Naive B cell (primary cell): ENCODE data around the gene NSD1. TPM values are rescaled to one million over a fixed set of nuclear protein-coding genes. Genes with fewer than 3 reads are reported as not detected.
A peak's percentile ranks its signal among the peaks of the same experiment; 100 is the strongest.
"Not testable (repeated sequence)": the region's sequence is repeated elsewhere in the genome, so short reads cannot be mapped to it uniquely, and the experiment has no call there.

Source experiments
- ATAC-seq, 2 donors: fragments of 150-1000 bp; cut with Tn5 transposase; 2 replicates each; pipeline ENCODE4 v1.10.0; 2021; ENCODE audit warnings: low read depth in 2 of 2, mild to moderate bottlenecking in 2 of 2, moderate library complexity in 2 of 2
- DNase-seq: peaks from one replicate; pipeline ENCODE4 v3.0.0; 2022
- H3K27ac Mint-ChIP-seq, 6 donors: one replicate each; pipeline ENCODE4 v1.8.0; 2020 to 2022; ENCODE audit warnings: mild to moderate bottlenecking in 6 of 6, mixed read lengths in 6 of 6, moderate library complexity in 5 of 6, inconsistent platforms in 2 of 6
- H3K27me3 Mint-ChIP-seq, 3 donors: one replicate each; pipeline ENCODE4 v1.8.0; 2021 to 2022; ENCODE audit warnings: mixed read lengths in 3 of 3, mild to moderate bottlenecking in 1 of 3
- H3K36me3 Mint-ChIP-seq, 2 donors: one replicate each; pipeline ENCODE4 v1.8.0; 2020 to 2022; ENCODE audit warnings: mixed read lengths in 2 of 2, inconsistent platforms in 1 of 2, mild to moderate bottlenecking in 1 of 2
- H3K4me1 Mint-ChIP-seq, 3 donors: one replicate each; pipeline ENCODE4 v1.8.0; 2020 to 2022; ENCODE audit warnings: mixed read lengths in 3 of 3, inconsistent platforms in 1 of 3, mild to moderate bottlenecking in 1 of 3, moderate library complexity in 1 of 3
- H3K4me3 Mint-ChIP-seq, 8 donors: one replicate each; pipeline ENCODE4 v1.8.0; 2020 to 2022; ENCODE audit warnings: mild to moderate bottlenecking in 8 of 8, mixed read lengths in 8 of 8, moderate library complexity in 8 of 8, inconsistent platforms in 2 of 8
- H3K9me3 Mint-ChIP-seq, 7 donors: one replicate each; pipeline ENCODE4 v1.8.0; 2020 to 2022; ENCODE audit warnings: mixed read lengths in 7 of 7, mild to moderate bottlenecking in 5 of 7, inconsistent platforms in 2 of 7, moderate library complexity in 1 of 7
- polyA plus RNA-seq, 6 donors: library from polyadenylated mRNA; unstranded; fragments of 300-500 nt; fragmentation: Illumina TruSeq; gene quantifications; one replicate each; pipeline ENCODE4 v1.2.3, GENCODE V29; 2021; ENCODE audit warnings: low read depth in 6 of 6

The NSD1 gene
- polyA plus RNA-seq, 6 donors from 2014 or later: 32.4 to 87.7 (median 46.1) TPM

DNA sequence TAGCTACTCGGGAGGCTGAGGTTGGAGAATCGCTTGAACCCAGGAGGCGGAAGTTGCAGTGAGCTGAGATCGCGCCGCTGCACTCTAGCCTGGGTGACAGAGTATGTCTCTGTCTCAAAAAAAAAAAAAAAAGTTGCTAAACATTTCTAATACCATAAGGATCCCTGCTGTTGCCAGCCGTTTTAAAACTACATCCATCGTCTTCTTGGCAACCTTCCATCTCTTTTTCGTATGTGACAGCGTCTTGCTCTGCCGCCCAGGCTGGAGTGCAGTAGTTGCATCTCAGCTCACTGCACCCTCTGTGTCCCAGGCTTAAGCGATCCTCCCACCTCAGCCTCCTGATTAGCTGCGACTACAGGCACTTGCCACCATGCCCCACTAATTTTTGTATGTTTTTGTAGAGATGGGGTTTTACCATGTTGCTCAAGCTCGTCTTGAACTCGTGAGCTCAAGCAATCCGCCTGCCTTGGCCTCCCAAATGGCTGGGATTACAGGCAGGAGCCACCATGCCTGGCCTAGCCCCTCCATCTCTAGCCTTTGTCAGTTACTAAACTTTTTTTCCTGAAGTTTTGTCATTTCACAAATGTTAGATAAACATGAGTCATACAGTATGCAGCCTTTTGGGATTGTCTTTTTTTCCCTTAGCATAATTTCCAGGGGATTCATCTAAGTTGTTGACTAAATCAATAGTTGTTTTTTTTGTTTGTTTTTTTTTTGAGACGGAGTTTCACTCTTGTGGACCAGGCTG lies 13.5 kb downstream of the NSD1 start:
- no peak for DNase-seq
- Mint-ChIP-seq H3K27me3 (no peaks in the 10 kb centered on the region), H3K4me3 (no peak overlapping the region), H3K4me1 (peaks cover 13 to 23% (median 16%) of the 10 kb centered on the region in 3 donors), H3K36me3 (peaks cover 0 to 5% of the 10 kb centered on the region in 2 donors), H3K27ac (peak overlapping the region in 1 of 6 donors; percentile 59), H3K9me3 (no peaks in the 10 kb centered on the region)
- ATAC-seq: no peak

GRCh38 chr5:177150061-177150460 lies 16.5 kb downstream of the NSD1 start:
- DNase-seq, H3K36me3 Mint-ChIP-seq, H3K4me3 Mint-ChIP-seq, H3K27me3 Mint-ChIP-seq, H3K9me3 Mint-ChIP-seq, ATAC-seq, H3K4me1 Mint-ChIP-seq: not testable (repeated sequence)
- H3K27ac Mint-ChIP-seq: peak overlapping the region in 3 of 6 donors; percentile 10 to 82 (median 21)

GRCh38 chr5:177154003-177154643 lies 20.6 kb downstream of the NSD1 start:
- Mint-ChIP-seq H3K4me3 (no peak overlapping the region), H3K27me3 (no peaks in the 10 kb centered on the region), H3K9me3 (no peaks in the 10 kb centered on the region), H3K27ac (peak overlapping the region in 1 of 6 donors; percentile 54), H3K36me3 (no peaks in the 10 kb centered on the region), H3K4me1 (peaks cover 13 to 22% (median 14%) of the 10 kb centered on the region in 3 donors)
- ATAC-seq: no peak
- DNase-seq: no peak

- H3K27ac Mint-ChIP-seq: no peak overlapping the region
- no peak overlapping the region for H3K4me3 Mint-ChIP-seq
- H3K36me3 Mint-ChIP-seq: peaks cover 0 to 5% of the 10 kb centered on the region in 2 donors
- DNase-seq (no peak), ATAC-seq (no peak)
- no peaks in the 10 kb centered on the region for H3K9me3 Mint-ChIP-seq
- H3K27me3 Mint-ChIP-seq: no peaks in the 10 kb centered on the region
- H3K4me1 Mint-ChIP-seq: peaks cover 10 to 38% (median 37%) of the 10 kb centered on the region in 3 donors
These were observed 28.8 kb downstream of the NSD1 start for GRCh38 chr5:177162379-177162778.

DNA sequence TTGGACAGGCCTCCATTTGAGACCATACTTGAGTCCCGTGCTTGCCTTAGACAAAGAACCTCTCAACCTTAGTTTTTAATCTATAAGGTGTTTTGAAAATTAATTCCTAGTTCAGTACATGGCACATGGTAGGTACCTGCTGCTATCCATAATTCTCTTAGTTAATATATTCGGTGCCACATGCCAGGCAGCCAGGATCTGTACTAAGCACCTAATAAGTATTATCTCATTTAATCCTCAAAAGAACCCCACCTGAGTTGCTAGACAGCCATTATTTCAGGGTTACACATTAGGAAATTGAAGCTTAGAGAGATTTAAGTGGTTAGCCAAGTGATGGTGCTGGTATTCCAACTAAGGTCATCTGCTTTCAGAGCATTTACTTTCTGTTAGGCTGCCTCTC lies 29.9 kb downstream of the NSD1 start:
- DNase-seq: no peak
- Mint-ChIP-seq H3K36me3 (peaks cover 0 to 5% of the 10 kb centered on the region in 2 donors), H3K4me1 (peaks cover 0 to 29% (median 26%) of the 10 kb centered on the region in 3 donors), H3K27ac (no peak overlapping the region), H3K9me3 (no peaks in the 10 kb centered on the region), H3K27me3 (no peaks in the 10 kb centered on the region), H3K4me3 (no peak overlapping the region)
- ATAC-seq: no peak

GRCh38 chr5:177169271-177169670 lies 35.7 kb downstream of the NSD1 start:
- Mint-ChIP-seq H3K27me3 (no peaks in the 10 kb centered on the region), H3K27ac (no peak overlapping the region), H3K9me3 (no peaks in the 10 kb centered on the region), H3K36me3 (peaks cover 4 to 12% of the 10 kb centered on the region in 2 donors), H3K4me3 (no peak overlapping the region), H3K4me1 (peaks cover 8 to 32% (median 26%) of the 10 kb centered on the region in 3 donors)
- DNase-seq (no peak), ATAC-seq (no peak)

DNA sequence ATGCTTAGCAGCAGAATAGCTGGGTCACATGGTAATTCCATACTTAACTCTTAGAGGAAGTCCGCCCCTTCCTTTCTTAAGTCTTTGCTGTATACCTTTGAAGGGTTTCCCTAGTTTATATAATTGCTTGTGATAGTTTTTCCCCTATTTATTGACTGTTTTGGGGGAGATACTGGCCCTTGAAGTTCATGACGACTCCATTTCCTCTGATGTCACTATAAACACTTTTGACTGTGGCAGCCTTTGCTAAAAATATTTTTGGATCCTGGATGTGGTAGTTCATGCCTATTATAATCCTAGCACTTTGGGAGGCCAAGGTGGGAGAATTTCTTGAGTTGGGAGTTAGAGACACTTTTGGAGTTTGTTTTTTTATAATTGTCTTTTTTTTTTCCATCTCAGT lies 38.4 kb downstream of the NSD1 start:
- ATAC-seq (no peak), DNase-seq (no peak)
- H3K27ac Mint-ChIP-seq: peak overlapping the region in 3 of 6 donors; percentile 15 to 86 (median 70)
- H3K4me1 Mint-ChIP-seq: peaks cover 20 to 53% (median 32%) of the 10 kb centered on the region in 3 donors
- no peaks in the 10 kb centered on the region for H3K27me3 Mint-ChIP-seq
- H3K9me3 Mint-ChIP-seq: no peaks in the 10 kb centered on the region
- H3K36me3 Mint-ChIP-seq: peaks cover 4 to 7% of the 10 kb centered on the region in 2 donors
- peak overlapping the region in 1 of 8 donors; percentile 24 for H3K4me3 Mint-ChIP-seq

- H3K4me1 Mint-ChIP-seq: peaks cover 32 to 72% (median 49%) of the 10 kb centered on the region in 3 donors
- no peak for ATAC-seq
- H3K27ac Mint-ChIP-seq: peak overlapping the region in 2 of 6 donors; percentile 22 to 72
- peaks cover 0 to 4% of the 10 kb centered on the region in 2 donors for H3K36me3 Mint-ChIP-seq
- H3K27me3 Mint-ChIP-seq: no peaks in the 10 kb centered on the region
- H3K4me3 Mint-ChIP-seq: no peak overlapping the region
- DNase-seq: no peak
- H3K9me3 Mint-ChIP-seq: no peaks in the 10 kb centered on the region
These were observed 41.8 kb downstream of the NSD1 start for GRCh38 chr5:177175336-177175735.

- no peaks in the 10 kb centered on the region for H3K9me3 Mint-ChIP-seq
- H3K36me3 Mint-ChIP-seq: peaks cover 0 to 3% of the 10 kb centered on the region in 2 donors
- H3K4me3 Mint-ChIP-seq: peak overlapping the region in 3 of 8 donors; percentile 35 to 64 (median 45)
- DNase-seq (no peak), ATAC-seq (no peak)
- no peaks in the 10 kb centered on the region for H3K27me3 Mint-ChIP-seq
- H3K4me1 Mint-ChIP-seq: peaks cover 34 to 72% (median 49%) of the 10 kb centered on the region in 3 donors
- H3K27ac Mint-ChIP-seq: peak overlapping the region in 5 of 6 donors; percentile 47 to 80 (median 74)
These were observed 42.7 kb downstream of the NSD1 start for GRCh38 chr5:177176175-177176711.

GRCh38 chr5:177177847-177178437 lies 44.4 kb downstream of the NSD1 start:
- not testable (repeated sequence) for H3K4me3 Mint-ChIP-seq, H3K27ac Mint-ChIP-seq, ATAC-seq, DNase-seq, H3K36me3 Mint-ChIP-seq, H3K9me3 Mint-ChIP-seq, H3K27me3 Mint-ChIP-seq
- H3K4me1 Mint-ChIP-seq: peaks cover 29 to 61% (median 36%) of the 10 kb centered on the region in 3 donors

DNA sequence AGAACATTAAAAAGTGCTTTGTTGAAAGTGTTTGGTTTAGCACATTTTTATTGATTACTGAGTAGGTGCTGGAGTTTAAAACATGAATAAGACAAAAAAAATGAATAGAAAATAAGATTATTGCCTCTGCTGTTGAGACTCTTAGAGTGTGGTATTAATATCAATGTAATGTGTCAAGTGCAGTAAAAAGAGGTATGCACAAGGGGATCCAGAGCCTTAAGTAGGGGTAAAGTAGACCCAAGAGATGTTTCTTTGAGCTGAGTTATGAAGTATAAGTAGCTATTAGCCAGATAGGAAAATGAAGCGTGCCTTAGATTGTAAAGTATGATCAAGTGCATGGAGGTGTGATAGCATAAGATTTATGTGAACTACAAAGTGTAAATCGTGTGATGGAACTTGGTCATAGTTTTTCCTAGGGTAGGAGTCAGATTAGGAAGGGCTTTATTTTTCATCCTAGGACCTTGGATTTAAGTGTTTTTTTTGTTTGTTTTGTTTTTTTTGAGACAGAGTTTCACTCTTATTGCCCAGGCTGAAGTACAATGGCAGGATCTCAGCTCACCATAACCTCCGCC lies 45.2 kb downstream of the NSD1 start:
- H3K4me1 Mint-ChIP-seq: peaks cover 30 to 57% (median 34%) of the 10 kb centered on the region in 3 donors
- H3K36me3 Mint-ChIP-seq: no peaks in the 10 kb centered on the region
- no peak for ATAC-seq

GRCh38 chr5:177179431-177179830 lies 45.9 kb downstream of the NSD1 start:
- DNase-seq: no peak
- H3K9me3 Mint-ChIP-seq: no peaks in the 10 kb centered on the region
- peak overlapping the region in 2 of 6 donors; percentile 29 to 36 for H3K27ac Mint-ChIP-seq
- no peak overlapping the region for H3K4me3 Mint-ChIP-seq
- H3K27me3 Mint-ChIP-seq: no peaks in the 10 kb centered on the region
- H3K36me3 Mint-ChIP-seq: no peaks in the 10 kb centered on the region
- H3K4me1 Mint-ChIP-seq: peaks cover 32 to 56% (median 38%) of the 10 kb centered on the region in 3 donors
- no peak for ATAC-seq

More for the DNA sequence above, 45.2 kb downstream of the NSD1 start:
- DNase-seq: no peak
- H3K9me3 Mint-ChIP-seq: no peaks in the 10 kb centered on the region
- peak overlapping the region in 3 of 6 donors; percentile 7 to 79 (median 29) for H3K27ac Mint-ChIP-seq
- H3K4me3 Mint-ChIP-seq: no peak overlapping the region
- no peaks in the 10 kb centered on the region for H3K27me3 Mint-ChIP-seq

DNA sequence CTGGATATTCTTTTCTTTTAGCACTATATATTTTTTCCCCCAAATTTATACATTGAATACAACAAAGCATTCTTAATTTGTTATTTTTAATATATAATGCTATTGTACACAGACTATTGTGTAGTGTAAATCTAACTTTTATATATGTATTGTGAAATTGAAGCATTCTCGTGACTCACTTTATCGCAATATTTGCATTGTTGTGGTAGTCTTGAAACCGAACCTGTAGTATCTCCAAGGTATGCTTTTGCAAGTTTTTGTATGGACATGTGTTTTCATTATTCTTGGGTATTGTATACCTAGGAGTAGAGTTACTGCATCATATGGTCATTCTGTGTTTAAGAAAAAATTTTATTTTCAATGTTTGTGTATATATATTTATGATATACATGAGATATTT lies 49.6 kb downstream of the NSD1 start:
- Mint-ChIP-seq H3K27ac (peak overlapping the region in 1 of 6 donors; percentile 59), H3K27me3 (no peaks in the 10 kb centered on the region), H3K4me1 (peaks cover 23 to 30% (median 29%) of the 10 kb centered on the region in 3 donors), H3K36me3 (no peaks in the 10 kb centered on the region), H3K9me3 (no peaks in the 10 kb centered on the region), H3K4me3 (no peak overlapping the region)
- DNase-seq: no peak
- no peak for ATAC-seq
